ENCODE measurements around the gene ADISSP. TPM values are rescaled to one million over a fixed set of nuclear protein-coding genes. Genes with fewer than 3 reads are reported as not detected.

The ADISSP gene
- total RNA-seq, 1 donor from 2014 or later: 93.0 TPM

DNA sequence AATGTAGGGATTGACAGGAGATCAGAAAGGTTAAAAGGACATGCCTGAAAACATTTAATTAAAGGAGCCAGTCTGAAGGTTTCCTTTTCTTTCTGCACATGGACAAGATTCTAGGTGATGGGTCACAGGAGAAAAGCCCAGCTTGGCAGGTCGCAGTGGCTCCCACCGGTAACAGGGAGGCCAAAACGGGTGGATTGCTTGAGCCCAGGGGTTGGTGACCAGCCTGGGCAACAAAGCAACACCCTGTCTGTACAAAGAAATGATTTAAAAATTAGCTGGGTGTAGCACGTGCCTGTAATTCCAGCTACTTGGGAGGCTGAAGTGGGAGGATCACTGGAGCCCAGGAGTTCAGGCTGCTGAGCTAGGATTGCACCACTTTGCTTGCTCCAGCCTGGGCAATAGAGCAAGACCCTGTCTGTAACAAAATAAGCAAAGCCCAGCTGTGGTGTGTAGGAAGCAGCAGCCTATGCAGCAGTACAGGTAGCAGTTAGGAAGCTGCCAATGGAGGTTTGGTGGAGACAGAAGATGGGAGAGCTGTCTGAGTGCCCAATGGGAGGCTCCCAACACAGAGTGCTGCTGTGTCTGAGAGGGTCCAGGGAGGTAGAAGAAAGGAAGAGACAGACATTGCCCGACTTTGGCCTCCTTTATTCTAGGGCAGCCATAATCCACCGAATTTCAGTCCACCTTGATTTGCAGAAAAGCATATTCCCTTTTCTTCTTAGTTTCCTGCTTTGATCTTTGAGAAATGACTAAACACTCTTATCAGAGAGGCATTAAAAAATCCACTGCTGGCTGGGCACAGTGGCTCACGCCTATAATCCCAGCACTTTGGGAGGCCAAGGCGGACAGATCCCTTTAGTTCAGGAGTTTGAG lies 45.7 kb upstream of the ADISSP start:
- Mint-ChIP-seq H3K27ac (ENCODE audit: unreplicated experiment) (no peak overlapping the region), H3K4me3 (no peak overlapping the region), H3K36me3 (ENCODE audit: low read depth) (no peaks in the 10 kb centered on the region), H3K9me3 (no peaks in the 10 kb centered on the region), H3K27me3 (ENCODE audit: low read depth) (no peaks in the 10 kb centered on the region), H3K4me1 (peaks cover 21% of the 10 kb centered on the region)
- no peak for DNase-seq (ENCODE audit: low read depth, low spot score)
- TF ChIP-seq, protein P1, sequence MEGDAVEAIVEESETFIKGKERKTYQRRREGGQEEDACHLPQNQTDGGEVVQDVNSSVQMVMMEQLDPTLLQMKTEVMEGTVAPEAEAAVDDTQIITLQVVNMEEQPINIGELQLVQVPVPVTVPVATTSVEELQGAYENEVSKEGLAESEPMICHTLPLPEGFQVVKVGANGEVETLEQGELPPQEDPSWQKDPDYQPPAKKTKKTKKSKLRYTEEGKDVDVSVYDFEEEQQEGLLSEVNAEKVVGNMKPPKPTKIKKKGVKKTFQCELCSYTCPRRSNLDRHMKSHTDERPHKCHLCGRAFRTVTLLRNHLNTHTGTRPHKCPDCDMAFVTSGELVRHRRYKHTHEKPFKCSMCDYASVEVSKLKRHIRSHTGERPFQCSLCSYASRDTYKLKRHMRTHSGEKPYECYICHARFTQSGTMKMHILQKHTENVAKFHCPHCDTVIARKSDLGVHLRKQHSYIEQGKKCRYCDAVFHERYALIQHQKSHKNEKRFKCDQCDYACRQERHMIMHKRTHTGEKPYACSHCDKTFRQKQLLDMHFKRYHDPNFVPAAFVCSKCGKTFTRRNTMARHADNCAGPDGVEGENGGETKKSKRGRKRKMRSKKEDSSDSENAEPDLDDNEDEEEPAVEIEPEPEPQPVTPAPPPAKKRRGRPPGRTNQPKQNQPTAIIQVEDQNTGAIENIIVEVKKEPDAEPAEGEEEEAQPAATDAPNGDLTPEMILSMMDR (conservative IDR thresholded peaks at IDR 0.05): no peak

DNA sequence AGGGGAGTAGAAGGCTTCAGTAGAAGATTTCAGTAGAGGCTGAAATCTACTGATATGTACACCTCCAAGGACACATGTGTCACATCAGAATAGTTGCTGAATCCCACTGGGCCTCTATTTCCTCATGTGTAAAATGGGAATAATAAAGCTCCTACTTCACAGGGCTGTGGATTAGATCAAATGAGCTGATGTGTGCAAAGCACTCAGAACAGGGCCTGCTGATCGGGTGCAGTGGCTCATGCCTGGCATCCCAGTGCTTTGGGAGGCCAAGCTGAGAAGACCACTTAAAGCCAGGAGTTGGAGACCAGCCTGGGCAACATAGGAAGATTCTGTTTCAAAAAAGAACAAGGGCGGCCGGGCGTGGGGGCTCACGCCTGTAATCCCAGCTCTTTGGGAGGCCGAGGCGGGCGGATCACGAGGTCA lies 44.7 kb upstream of the ADISSP start:
- Mint-ChIP-seq H3K27ac (ENCODE audit: unreplicated experiment) (no peak overlapping the region), H3K4me1 (peaks cover 26% of the 10 kb centered on the region), H3K4me3 (no peak overlapping the region), H3K9me3 (no peaks in the 10 kb centered on the region), H3K36me3 (ENCODE audit: low read depth) (no peaks in the 10 kb centered on the region), H3K27me3 (ENCODE audit: low read depth) (no peaks in the 10 kb centered on the region)
- no peak for DNase-seq (ENCODE audit: low read depth, low spot score)
- TF ChIP-seq, protein P1 (conservative IDR thresholded peaks at IDR 0.05): no peak

DNA sequence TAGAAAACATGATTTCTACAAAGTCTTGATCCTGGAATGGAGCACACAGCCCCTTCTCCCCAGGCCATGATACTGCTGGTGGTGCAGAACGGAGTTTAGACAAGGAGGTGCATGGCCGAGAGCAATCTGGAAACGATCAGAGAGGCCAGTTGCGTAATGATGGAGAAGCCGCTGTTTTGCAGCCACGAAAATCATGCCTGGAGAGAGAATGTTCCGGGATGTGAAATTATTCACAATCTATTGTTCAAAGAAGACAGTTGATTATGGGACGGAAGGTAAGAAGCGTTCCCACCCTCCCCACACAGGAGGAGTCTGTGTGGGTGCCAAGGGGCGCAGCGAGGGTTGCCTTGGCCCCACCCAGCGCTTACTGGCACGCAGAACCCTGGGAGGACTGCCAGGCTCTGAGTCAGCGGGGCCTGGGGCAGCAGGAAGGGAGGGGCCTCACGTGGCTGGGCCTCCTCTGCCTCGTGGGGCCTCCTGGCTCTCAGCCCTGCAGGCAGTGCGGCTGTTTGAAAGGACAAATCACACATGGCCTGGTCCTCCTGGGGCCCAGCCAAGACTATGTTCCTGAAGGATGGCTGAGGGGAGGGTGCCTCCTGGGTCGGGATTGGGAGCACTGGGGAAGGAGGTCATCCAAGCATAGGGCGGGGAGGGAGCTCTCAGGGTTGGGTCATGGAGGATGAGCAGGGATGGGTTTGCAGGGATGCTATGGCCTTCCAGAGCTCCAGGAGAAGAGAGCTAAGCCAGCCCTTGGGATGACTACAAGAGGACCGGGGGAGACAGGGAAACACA lies 44.1 kb upstream of the ADISSP start:
- peaks cover 30% of the 10 kb centered on the region for H3K4me1 Mint-ChIP-seq
- H3K27ac Mint-ChIP-seq (ENCODE audit: unreplicated experiment): peak overlapping the region; percentile 54
- H3K27me3 Mint-ChIP-seq (ENCODE audit: low read depth): no peaks in the 10 kb centered on the region
- H3K9me3 Mint-ChIP-seq: no peaks in the 10 kb centered on the region
- TF ChIP-seq, protein P1 (conservative IDR thresholded peaks at IDR 0.05): no peak
- no peaks in the 10 kb centered on the region for H3K36me3 Mint-ChIP-seq (ENCODE audit: low read depth)
- no peak for DNase-seq (ENCODE audit: low read depth, low spot score)
- no peak overlapping the region for H3K4me3 Mint-ChIP-seq

DNA sequence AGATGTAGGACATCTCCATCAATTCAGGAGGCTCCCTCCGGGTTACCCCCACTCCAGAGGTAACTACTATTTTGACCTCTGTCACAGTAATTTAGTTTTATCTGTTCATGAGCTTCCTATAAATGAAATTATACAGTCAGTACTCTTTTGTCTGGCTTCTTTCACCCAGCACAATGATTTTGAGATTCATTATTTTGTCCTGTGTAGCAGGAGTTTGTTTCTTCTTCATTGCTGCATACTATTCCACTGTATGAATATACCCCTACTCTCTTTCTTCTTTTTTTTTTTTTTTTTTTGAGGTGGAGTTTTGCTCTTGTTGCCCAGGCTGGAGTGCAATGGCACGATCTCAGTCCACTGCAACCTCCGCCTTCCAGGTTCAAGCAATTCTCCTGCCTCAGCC lies 41.0 kb upstream of the ADISSP start:
- Mint-ChIP-seq H3K27me3 (ENCODE audit: low read depth) (no peaks in the 10 kb centered on the region), H3K27ac (ENCODE audit: unreplicated experiment) (no peak overlapping the region), H3K36me3 (ENCODE audit: low read depth) (peaks cover 8% of the 10 kb centered on the region), H3K4me3 (no peak overlapping the region), H3K4me1 (peaks cover 31% of the 10 kb centered on the region), H3K9me3 (no peaks in the 10 kb centered on the region)
- DNase-seq (ENCODE audit: low read depth, low spot score): no peak
- TF ChIP-seq, protein P1 (conservative IDR thresholded peaks at IDR 0.05): no peak

DNA sequence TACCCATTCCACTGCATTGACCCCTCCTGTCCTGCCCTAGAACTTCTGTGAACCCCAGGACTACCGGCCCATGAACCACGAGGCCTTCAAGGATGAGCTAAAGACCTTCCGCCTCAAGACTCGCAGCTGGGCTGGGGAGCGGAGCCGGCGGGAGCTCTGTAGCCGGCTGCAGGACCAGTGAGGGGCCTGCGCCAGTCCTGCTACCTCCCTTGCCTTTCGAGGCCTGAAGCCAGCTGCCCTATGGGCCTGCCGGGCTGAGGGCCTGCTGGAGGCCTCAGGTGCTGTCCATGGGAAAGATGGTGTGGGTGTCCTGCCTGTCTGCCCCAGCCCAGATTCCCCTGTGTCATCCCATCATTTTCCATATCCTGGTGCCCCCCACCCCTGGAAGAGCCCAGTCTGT lies 37.2 kb upstream of the ADISSP start:
- no peak overlapping the region for H3K4me3 Mint-ChIP-seq
- H3K9me3 Mint-ChIP-seq: no peaks in the 10 kb centered on the region
- TF ChIP-seq, protein P1 (conservative IDR thresholded peaks at IDR 0.05): no peak
- H3K36me3 Mint-ChIP-seq (ENCODE audit: low read depth): peaks cover 16% of the 10 kb centered on the region
- peaks cover 37% of the 10 kb centered on the region for H3K4me1 Mint-ChIP-seq
- H3K27ac Mint-ChIP-seq (ENCODE audit: unreplicated experiment): peak overlapping the region; percentile 58
- H3K27me3 Mint-ChIP-seq (ENCODE audit: low read depth): no peaks in the 10 kb centered on the region
- no peak for DNase-seq (ENCODE audit: low read depth, low spot score)
